HUES64 (cell line): Measurements from ENCODE around the gene MOB3A. TPM values are rescaled to one million over a fixed set of nuclear protein-coding genes. Genes with fewer than 3 reads are reported as not detected.
A peak's percentile ranks its signal among the peaks of the same experiment; 100 is the strongest.

ENCODE experiments used
- H3K27ac ChIP-seq: 2 replicates; pipeline ENCODE4 v1.7.0; 2013; ENCODE audit warnings: low read depth, low read length, inconsistent platforms
- H3K27me3 ChIP-seq: 2 replicates; pipeline ENCODE4 v1.6.1; 2013; ENCODE audit warnings: mild to moderate bottlenecking, low read length; ENCODE audit not compliant: insufficient read depth
- H3K36me3 ChIP-seq: 2 replicates; pipeline ENCODE4 v1.6.1; 2013; ENCODE audit warnings: mild to moderate bottlenecking, low read length; ENCODE audit not compliant: insufficient read depth
- H3K4me1 ChIP-seq: 2 replicates; pipeline ENCODE4 v1.6.1; 2013; ENCODE audit warnings: mild to moderate bottlenecking, low read length, moderate library complexity; ENCODE audit not compliant: insufficient read depth
- H3K4me3 ChIP-seq: 2 replicates; pipeline ENCODE4 v1.5.1; 2013; ENCODE audit warnings: mild to moderate bottlenecking, low read length, moderate library complexity
- H3K9ac ChIP-seq: 2 replicates; pipeline ENCODE4 v1.6.1; 2013; ENCODE audit warnings: mild to moderate bottlenecking, low read depth, low read length
- H3K9me3 ChIP-seq: 2 replicates; pipeline ENCODE4 v1.6.1; 2013; ENCODE audit warnings: low read depth, low read length; ENCODE audit not compliant: insufficient read depth
- WGBS: fragments of 150-250, 120-280 bp; methylation state at CpG from one replicate; pipeline ENCODE4 v1.1.7; 2013; ENCODE audit warnings: missing lambda C conversion rate; 5-methylcytosine and 5-hydroxymethylcytosine counted together
- polyA plus RNA-seq, 2 experiments: library from polyadenylated mRNA; stranded (reverse); fragments of 50-300 nt; gene quantifications; one replicate each; pipeline ENCODE4 v1.2.3, GENCODE V29; 2013

Gene MOB3A
- 6.1 TPM for polyA plus RNA-seq (2013, experiment 1 of 2)
- polyA plus RNA-seq (2013, experiment 2 of 2) = 7.9 TPM

GRCh38 chr19:2096034-2096479, at the start of gene MOB3A:
TSS of gene MOB3A (minus strand) at chr19:2096326. CDS start at chr19:2078560, 17,766 bp downstream.
- Histone ChIP-seq H3K4me1 (no peaks in the 10 kb centered on the region), H3K36me3 (peaks cover 16% of the 10 kb centered on the region), H3K27ac (peak within 1 kb of the TSS; percentile 91), H3K9me3 (no peaks in the 10 kb centered on the region), H3K27me3 (no peaks in the 10 kb centered on the region), H3K4me3 (peak within 1 kb of the TSS; percentile 71), H3K9ac (peak within 1 kb of the TSS; percentile 70)
- 2% methylated on average over 56 of the region's 56 CpGs for WGBS

GRCh38 chr19:2145831-2146241, 49.7 kb upstream of the MOB3A start:
- Histone ChIP-seq H3K4me1 (no peaks in the 10 kb centered on the region), H3K27ac (no peak overlapping the region), H3K9ac (no peak overlapping the region), H3K4me3 (no peak overlapping the region), H3K27me3 (no peaks in the 10 kb centered on the region), H3K9me3 (no peaks in the 10 kb centered on the region), H3K36me3 (peaks cover 19% of the 10 kb centered on the region)
- 89% methylated on average over 16 of the region's 16 CpGs for WGBS

GRCh38 chr19:2144190-2144589, 48.1 kb upstream of the MOB3A start:
- no peaks in the 10 kb centered on the region for H3K27me3 ChIP-seq
- no peak overlapping the region for H3K27ac ChIP-seq
- H3K4me1 ChIP-seq = no peaks in the 10 kb centered on the region
- H3K9ac ChIP-seq = no peak overlapping the region
- H3K36me3 ChIP-seq = peaks cover 19% of the 10 kb centered on the region
- no peak overlapping the region for H3K4me3 ChIP-seq
- H3K9me3 ChIP-seq = no peaks in the 10 kb centered on the region
- 96% methylated on average over 15 of the region's 15 CpGs for WGBS

- Histone ChIP-seq H3K27me3 (no peaks in the 10 kb centered on the region), H3K4me1 (no peaks in the 10 kb centered on the region), H3K36me3 (peaks cover 26% of the 10 kb centered on the region), H3K4me3 (no peak overlapping the region), H3K9ac (no peak overlapping the region), H3K9me3 (no peaks in the 10 kb centered on the region), H3K27ac (no peak overlapping the region)
- 94% methylated on average over 14 of the region's 15 CpGs for WGBS
Observed at GRCh38 chr19:2142173-2142829, 46.2 kb upstream of the MOB3A start.

- H3K4me3 ChIP-seq = no peak overlapping the region
- H3K27me3 ChIP-seq = no peaks in the 10 kb centered on the region
- no peaks in the 10 kb centered on the region for H3K4me1 ChIP-seq
- H3K9me3 ChIP-seq = no peaks in the 10 kb centered on the region
- WGBS = 94% methylated on average over 14 of the region's 14 CpGs
- no peak overlapping the region; the same call in 1 of the 2 replicates for H3K9ac ChIP-seq
- H3K27ac ChIP-seq = no peak overlapping the region
- peaks cover 42% of the 10 kb centered on the region for H3K36me3 ChIP-seq
Observed at GRCh38 chr19:2140138-2140569, 44.0 kb upstream of the MOB3A start.

GRCh38 chr19:2139385-2140137, 43.4 kb upstream of the MOB3A start:
- H3K9me3 ChIP-seq = no peaks in the 10 kb centered on the region
- 94% methylated on average over 20 of the region's 22 CpGs for WGBS
- H3K4me1 ChIP-seq = no peaks in the 10 kb centered on the region
- H3K27ac ChIP-seq = no peak overlapping the region
- H3K9ac ChIP-seq = no peak overlapping the region; the same call in 1 of the 2 replicates
- H3K27me3 ChIP-seq = no peaks in the 10 kb centered on the region
- H3K36me3 ChIP-seq = peaks cover 38% of the 10 kb centered on the region
- H3K4me3 ChIP-seq = no peak overlapping the region

- Histone ChIP-seq H3K9me3 (no peaks in the 10 kb centered on the region), H3K9ac (no peak overlapping the region), H3K4me1 (no peaks in the 10 kb centered on the region), H3K4me3 (no peak overlapping the region), H3K27me3 (no peaks in the 10 kb centered on the region), H3K27ac (no peak overlapping the region), H3K36me3 (peaks cover 42% of the 10 kb centered on the region)
- WGBS = 95% methylated on average over 23 of the region's 23 CpGs
Observed at GRCh38 chr19:2138061-2138728, 42.1 kb upstream of the MOB3A start.

- no peak overlapping the region for H3K4me3 ChIP-seq
- no peaks in the 10 kb centered on the region for H3K27me3 ChIP-seq
- peaks cover 56% of the 10 kb centered on the region for H3K36me3 ChIP-seq
- no peaks in the 10 kb centered on the region for H3K4me1 ChIP-seq
- H3K9me3 ChIP-seq = no peaks in the 10 kb centered on the region
- 95% methylated on average over 23 of the region's 23 CpGs for WGBS
- no peak overlapping the region for H3K9ac ChIP-seq
- no peak overlapping the region for H3K27ac ChIP-seq
Observed at GRCh38 chr19:2136796-2137195, 40.7 kb upstream of the MOB3A start.

- whole genome bisulfite sequencing = 96% methylated on average over 50 of the region's 50 CpGs
Observed at GRCh38 chr19:2135474-2136402, 39.6 kb upstream of the MOB3A start.

GRCh38 chr19:2132731-2133490, 36.8 kb upstream of the MOB3A start:
- Histone ChIP-seq H3K9ac (no peak overlapping the region), H3K27me3 (no peaks in the 10 kb centered on the region), H3K9me3 (no peaks in the 10 kb centered on the region), H3K27ac (no peak overlapping the region), H3K4me1 (no peaks in the 10 kb centered on the region), H3K36me3 (peaks cover 73% of the 10 kb centered on the region), H3K4me3 (no peak overlapping the region)
- WGBS = 93% methylated on average over 19 of the region's 19 CpGs

More at GRCh38 chr19:2135474-2136402, 39.6 kb upstream of the MOB3A start:
- Histone ChIP-seq H3K27ac (no peak overlapping the region), H3K9ac (no peak overlapping the region), H3K4me1 (no peaks in the 10 kb centered on the region), H3K9me3 (no peaks in the 10 kb centered on the region), H3K4me3 (no peak overlapping the region), H3K27me3 (no peaks in the 10 kb centered on the region), H3K36me3 (peaks cover 66% of the 10 kb centered on the region)
